HG03565 (cell line): Measurements from ENCODE around the gene ERVH48-1.
"Not testable (repeated sequence)": the region's sequence is repeated elsewhere in the genome, so short reads cannot be mapped to it uniquely, and the experiment has no call there.

Experiments
- ATAC-seq: cut with Tn5 transposase; IDR thresholded peaks from one replicate; pipeline ENCODE4 v1.9.1; 2021; ENCODE audit warnings: mild to moderate bottlenecking, moderate library complexity; ENCODE audit not compliant: unreplicated experiment

The ERVH48-1 gene

GRCh38 chr21:42939582-42940413 is 14.4 kb upstream of the ERVH48-1 start:
- no peak for ATAC-seq

- ATAC-seq = not testable (repeated sequence)
Measured at GRCh38 chr21:42938606-42938995, 13.2 kb upstream of the ERVH48-1 start.

- ATAC-seq = no peak
Measured at GRCh38 chr21:42937960-42938605, 12.7 kb upstream of the ERVH48-1 start.

- not testable (repeated sequence) for ATAC-seq
Measured at GRCh38 chr21:42937034-42937940, 11.9 kb upstream of the ERVH48-1 start.

- ATAC-seq = not testable (repeated sequence)
Measured at GRCh38 chr21:42936360-42936759, 10.9 kb upstream of the ERVH48-1 start.

- ATAC-seq = not testable (repeated sequence)
Measured at GRCh38 chr21:42933973-42934372, 8.5 kb upstream of the ERVH48-1 start.

GRCh38 chr21:42933137-42933970 is 7.9 kb upstream of the ERVH48-1 start:
- not testable (repeated sequence) for ATAC-seq

- ATAC-seq = not testable (repeated sequence)
Measured at GRCh38 chr21:42932378-42933136, 7.1 kb upstream of the ERVH48-1 start.

- ATAC-seq = no peak
Measured at GRCh38 chr21:42931560-42932235, 6.3 kb upstream of the ERVH48-1 start.

GRCh38 chr21:42929969-42930368 is 4.5 kb upstream of the ERVH48-1 start:
- ATAC-seq = no peak

- not testable (repeated sequence) for ATAC-seq
Measured at GRCh38 chr21:42927474-42928200, 2.2 kb upstream of the ERVH48-1 start.

- no peak for ATAC-seq
Measured at GRCh38 chr21:42924433-42924751, 1.0 kb downstream of the ERVH48-1 start.

- ATAC-seq = no peak
Measured at GRCh38 chr21:42923553-42924432, 1.6 kb downstream of the ERVH48-1 start.

- ATAC-seq = no peak
Measured at GRCh38 chr21:42922918-42923317, 2.5 kb downstream of the ERVH48-1 start.

GRCh38 chr21:42921927-42922326 is 3.5 kb downstream of the ERVH48-1 start:
- ATAC-seq = no peak

- ATAC-seq = no peak
Measured at GRCh38 chr21:42918291-42918690, 7.1 kb downstream of the ERVH48-1 start.

GRCh38 chr21:42913476-42913875 is 12.0 kb downstream of the ERVH48-1 start:
- ATAC-seq = no peak
